Glutamatergic neuron (in vitro differentiated cells): Measurements from ENCODE around the gene RTEL1. TPM values are rescaled to one million over a fixed set of nuclear protein-coding genes. Genes with fewer than 3 reads are reported as not detected.
A peak's percentile ranks its signal among the peaks of the same experiment; 100 is the strongest.

Experiments
- DNase-seq: peaks from one replicate; pipeline ENCODE4 v3.0.0; 2022
- H3K27ac Mint-ChIP-seq: one replicate; pipeline ENCODE4 v1.8.0; 2020; ENCODE audit warnings: mild to moderate bottlenecking, mixed read lengths, inconsistent platforms; ENCODE audit not compliant: unreplicated experiment
- H3K27me3 Mint-ChIP-seq: one replicate; pipeline ENCODE4 v1.8.0; 2020; ENCODE audit warnings: mild to moderate bottlenecking, moderate library complexity, mixed read lengths, inconsistent platforms; ENCODE audit not compliant: unreplicated experiment
- H3K36me3 Mint-ChIP-seq: one replicate; pipeline ENCODE4 v1.8.0; 2020; ENCODE audit warnings: mild to moderate bottlenecking, mixed read lengths, inconsistent platforms; ENCODE audit not compliant: unreplicated experiment
- H3K4me1 Mint-ChIP-seq: one replicate; pipeline ENCODE4 v1.8.0; 2020; ENCODE audit warnings: mild to moderate bottlenecking, low read depth, mixed read lengths, inconsistent platforms; ENCODE audit not compliant: unreplicated experiment
- H3K4me3 Mint-ChIP-seq: one replicate; pipeline ENCODE4 v1.8.0; 2020; ENCODE audit warnings: mild to moderate bottlenecking, mixed read lengths, inconsistent platforms; ENCODE audit not compliant: unreplicated experiment
- H3K9me3 Mint-ChIP-seq: one replicate; pipeline ENCODE4 v1.8.0; 2020; ENCODE audit warnings: mild to moderate bottlenecking, moderate library complexity, mixed read lengths, inconsistent platforms; ENCODE audit not compliant: unreplicated experiment
- total RNA-seq: library from RNA; stranded (reverse); fragmentation: NEBNext Ultra II Directional; extraction: Animal tissue kit (Norgen Biotek cat#: 25700); gene quantifications from one replicate; pipeline ENCODE4 v1.2.1, GENCODE V29; 2021; ENCODE audit not compliant: unreplicated experiment
- TF ChIP-seq, protein P1 (sequence below): fragments of 200-600 bp; sonication (generic); IDR thresholded peaks from one replicate; pipeline ENCODE4 v1.5.0; 2021; ENCODE audit not compliant: partially characterized antibody, unreplicated experiment

Gene RTEL1
- total RNA-seq, 1 donor from 2014 or later, result 36.3 TPM

DNA sequence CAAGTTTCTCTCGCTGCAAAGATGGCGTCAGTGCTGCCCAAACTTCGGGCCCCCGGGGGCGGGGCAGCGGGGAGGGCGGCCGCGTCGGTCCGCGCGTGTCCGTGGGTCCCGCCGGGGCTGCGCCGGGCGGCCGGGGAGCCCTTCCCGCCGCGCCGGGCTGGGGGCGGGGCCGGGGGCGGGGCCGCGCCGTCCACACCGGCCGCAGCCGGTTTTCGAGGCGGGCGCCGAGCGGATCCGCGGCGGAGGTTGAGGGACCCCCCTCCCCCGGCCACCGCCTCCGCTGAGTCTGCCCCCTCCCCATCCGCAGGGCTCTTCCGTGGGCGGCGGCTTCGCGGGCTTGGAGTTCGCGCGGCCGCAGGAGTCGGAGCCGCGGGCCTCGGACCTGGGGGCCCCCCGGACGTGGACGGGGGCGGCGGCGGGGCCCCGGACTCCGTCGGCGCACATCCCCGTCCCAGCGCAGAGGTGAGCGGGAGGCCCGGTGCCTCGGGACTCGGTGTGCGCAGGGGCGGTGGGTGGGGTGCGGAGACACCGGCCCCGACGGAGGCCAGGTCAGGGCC, 82.0 kb downstream of the RTEL1 start:
- Mint-ChIP-seq H3K27me3 (peaks cover 11% of the 10 kb centered on the region), H3K27ac (no peak overlapping the region), H3K4me1 (peaks cover 7% of the 10 kb centered on the region), H3K4me3 (no peak overlapping the region), H3K9me3 (peaks cover 9% of the 10 kb centered on the region), H3K36me3 (no peaks in the 10 kb centered on the region)
- peak; percentile 58 for DNase-seq
- TF ChIP-seq, protein P1, sequence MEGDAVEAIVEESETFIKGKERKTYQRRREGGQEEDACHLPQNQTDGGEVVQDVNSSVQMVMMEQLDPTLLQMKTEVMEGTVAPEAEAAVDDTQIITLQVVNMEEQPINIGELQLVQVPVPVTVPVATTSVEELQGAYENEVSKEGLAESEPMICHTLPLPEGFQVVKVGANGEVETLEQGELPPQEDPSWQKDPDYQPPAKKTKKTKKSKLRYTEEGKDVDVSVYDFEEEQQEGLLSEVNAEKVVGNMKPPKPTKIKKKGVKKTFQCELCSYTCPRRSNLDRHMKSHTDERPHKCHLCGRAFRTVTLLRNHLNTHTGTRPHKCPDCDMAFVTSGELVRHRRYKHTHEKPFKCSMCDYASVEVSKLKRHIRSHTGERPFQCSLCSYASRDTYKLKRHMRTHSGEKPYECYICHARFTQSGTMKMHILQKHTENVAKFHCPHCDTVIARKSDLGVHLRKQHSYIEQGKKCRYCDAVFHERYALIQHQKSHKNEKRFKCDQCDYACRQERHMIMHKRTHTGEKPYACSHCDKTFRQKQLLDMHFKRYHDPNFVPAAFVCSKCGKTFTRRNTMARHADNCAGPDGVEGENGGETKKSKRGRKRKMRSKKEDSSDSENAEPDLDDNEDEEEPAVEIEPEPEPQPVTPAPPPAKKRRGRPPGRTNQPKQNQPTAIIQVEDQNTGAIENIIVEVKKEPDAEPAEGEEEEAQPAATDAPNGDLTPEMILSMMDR, result no peak

- Mint-ChIP-seq H3K4me1 (peaks cover 7% of the 10 kb centered on the region), H3K36me3 (no peaks in the 10 kb centered on the region), H3K27me3 (peaks cover 11% of the 10 kb centered on the region), H3K9me3 (peaks cover 10% of the 10 kb centered on the region), H3K27ac (no peak overlapping the region), H3K4me3 (no peak overlapping the region)
- DNase-seq, result peak; percentile 77
- TF ChIP-seq, protein P1, result no peak
These were observed 82.7 kb downstream of the RTEL1 start for GRCh38 chr20:63740627-63741353.

- Mint-ChIP-seq H3K9me3 (peaks cover 11% of the 10 kb centered on the region), H3K4me1 (peaks cover 2% of the 10 kb centered on the region), H3K27ac (no peak overlapping the region), H3K27me3 (peaks cover 9% of the 10 kb centered on the region), H3K4me3 (no peak overlapping the region), H3K36me3 (no peaks in the 10 kb centered on the region)
- TF ChIP-seq, protein P1, result no peak
- no peak for DNase-seq
These were observed 83.2 kb downstream of the RTEL1 start for GRCh38 chr20:63741354-63741675.

DNA sequence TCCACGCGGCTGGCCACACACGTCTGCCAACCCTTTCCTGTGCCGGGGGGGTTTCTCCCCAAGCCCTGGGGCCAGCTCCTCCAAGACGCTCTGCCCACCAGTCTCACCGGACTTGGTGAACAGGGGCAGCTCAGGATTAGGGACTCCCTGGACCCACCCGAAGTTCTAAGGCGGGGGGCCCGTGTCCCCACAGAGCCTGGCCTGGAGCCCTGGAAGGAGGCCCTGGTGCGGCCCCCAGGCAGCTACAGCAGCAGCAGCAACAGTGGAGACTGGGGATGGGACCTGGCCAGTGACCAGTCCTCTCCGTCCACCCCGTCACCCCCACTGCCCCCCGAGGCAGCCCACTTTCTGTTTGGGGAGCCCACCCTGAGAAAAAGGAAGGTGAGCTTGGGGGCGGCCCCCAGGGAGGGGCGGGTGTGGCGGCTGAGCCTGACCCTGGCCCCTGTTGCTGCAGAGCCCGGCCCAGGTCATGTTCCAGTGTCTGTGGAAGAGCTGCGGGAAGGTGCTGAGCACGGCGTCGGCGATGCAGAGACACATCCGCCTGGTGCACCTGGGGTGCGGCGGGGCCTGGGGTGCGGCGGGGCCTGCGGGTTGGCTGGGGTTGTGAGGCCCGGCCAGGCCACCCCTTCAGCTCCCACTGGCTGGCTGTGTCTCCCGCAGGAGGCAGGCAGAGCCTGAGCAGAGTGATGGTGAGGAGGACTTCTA, 83.7 kb downstream of the RTEL1 start:
- Mint-ChIP-seq H3K36me3 (no peaks in the 10 kb centered on the region), H3K9me3 (peaks cover 9% of the 10 kb centered on the region), H3K4me1 (peaks cover 2% of the 10 kb centered on the region), H3K27me3 (peaks cover 8% of the 10 kb centered on the region), H3K27ac (no peak overlapping the region), H3K4me3 (no peak overlapping the region)
- DNase-seq, result no peak
- TF ChIP-seq, protein P1, result no peak
